OCI-LY7 (cell line): ENCODE results near the gene ELAVL3. TPM values are rescaled to one million over a fixed set of nuclear protein-coding genes. Genes with fewer than 3 reads are reported as not detected.

Experiments
- BruUV-seq: library from RNA; stranded (reverse); fragments of 400-500 nt; replicated peaks from 2 replicates; lab custom pipeline; 2021; lab: Mats Ljungman, UMichigan
- CTCF ChIA-PET: fragments of 300-600 bp; sonication (Branson Sonifier 250); formaldehyde crosslinking; loops from one replicate; lab custom pipeline; 2022; ENCODE audit warnings: antibody characterized with exemption; ENCODE audit not compliant: unreplicated experiment; lab: Charles Lee
- POLR2A ChIA-PET: fragments of 300-600 bp; sonication (Branson Sonifier 250); formaldehyde crosslinking; loops from one replicate; lab custom pipeline; 2022; ENCODE audit warnings: antibody characterized with exemption; lab: Charles Lee
- DNase-seq: peaks from one replicate; pipeline ENCODE4 v3.0.0-alpha.2; 2015; ENCODE audit warnings: low spot score
- H2AFZ ChIP-seq: fragments of 200-600 bp; sonication (generic), shearing (Covaris generic); 2 replicates; pipeline ENCODE4 v1.6.1; 2014; ENCODE audit warnings: mild to moderate bottlenecking, antibody characterized with exemption, low read length, moderate library complexity
- H3K27ac ChIP-seq: fragments of 200-600 bp; sonication (generic); 2 replicates; pipeline ENCODE4 v1.5.1; 2014; ENCODE audit warnings: mixed run types, low read depth, mild to moderate bottlenecking, moderate library complexity, low read length, inconsistent platforms; ENCODE audit not compliant: poor library complexity, severe bottlenecking
- H3K36me3 ChIP-seq: fragments of 200-600 bp; sonication (generic); 2 replicates; pipeline ENCODE4 v1.6.1; 2014; ENCODE audit warnings: mild to moderate bottlenecking, antibody characterized with exemption, low read length, moderate library complexity, mixed read lengths; ENCODE audit not compliant: insufficient read depth
- H3K4me1 ChIP-seq: fragments of 200-600 bp; sonication (generic); 2 replicates; pipeline ENCODE4 v1.5.1; 2014; ENCODE audit warnings: mild to moderate bottlenecking, low read length; ENCODE audit not compliant: insufficient read depth, poor library complexity, severe bottlenecking
- H3K4me2 ChIP-seq: fragments of 200-600 bp; sonication (generic); 2 replicates; pipeline ENCODE4 v1.6.1; 2014; ENCODE audit warnings: mild to moderate bottlenecking, low read length
- H3K4me3 ChIP-seq: fragments of 200-600 bp; sonication (generic); 2 replicates; pipeline ENCODE4 v1.5.1; 2014; ENCODE audit warnings: mild to moderate bottlenecking, low read depth, low read length; ENCODE audit not compliant: poor library complexity, severe bottlenecking
- H3K79me2 ChIP-seq: fragments of 200-600 bp; sonication (generic); 2 replicates; pipeline ENCODE4 v1.6.1; 2016; ENCODE audit warnings: low read depth, mild to moderate bottlenecking, low read length, moderate library complexity, mixed read lengths; ENCODE audit not compliant: insufficient read depth
- H3K9me2 ChIP-seq: fragments of 200-600 bp; sonication (generic); 2 replicates; pipeline ENCODE4 v1.6.1; 2016; ENCODE audit warnings: mild to moderate bottlenecking, low read length, mixed read lengths; ENCODE audit not compliant: insufficient read depth
- H3K9me3 ChIP-seq: fragments of 200-600 bp; sonication (generic); 2 replicates; pipeline ENCODE4 v1.6.1; 2014; ENCODE audit warnings: mild to moderate bottlenecking, mixed run types, low read length, mixed read lengths
- H4K20me1 ChIP-seq: fragments of 200-600 bp; sonication (generic); 2 replicates; pipeline ENCODE4 v1.6.1; 2014; ENCODE audit warnings: mild to moderate bottlenecking, antibody characterized with exemption, low read length, moderate library complexity, mixed read lengths; ENCODE audit not compliant: insufficient read depth
- CTCF ChIP-seq: fragments of 200-600 bp; sonication (generic); conservative IDR thresholded peaks from 2 replicates; pipeline ENCODE4 v1.5.1; 2014; ENCODE audit warnings: mild to moderate bottlenecking, antibody characterized with exemption, low read length, moderate library complexity, mixed read lengths
- EZH2phosphoT487 ChIP-seq: fragments of 200-600 bp; sonication (generic); IDR thresholded peaks from 2 replicates; pipeline ENCODE4 v1.6.1; 2018; ENCODE audit warnings: low read depth, borderline replicate concordance, mild to moderate bottlenecking, mixed run types, antibody characterized with exemption, low read length, moderate library complexity, mixed read lengths
- intact Hi-C: fragments of 100-400 bp; cut with micrococcal nuclease; formaldehyde crosslinking; loops from one replicate; pipeline ENCODE4 v1.10.0; 2022; ENCODE audit not compliant: unreplicated experiment
- total RNA-seq, 2 experiments: library from RNA; depleted of rRNA in 1 of 2; stranded (reverse); fragments of >200 nt in 1 of 2; shearing (Covaris generic) in 1 of 2; gene quantifications; 2 replicates each; pipeline ENCODE4 v1.2.3, GENCODE V29; 2014 to 2022

The ELAVL3 gene
- total RNA-seq, 2 experiments from 2014 or later, result 0.30 to 0.95 TPM

- Histone ChIP-seq H3K9me3 (no peaks in the 10 kb centered on the region), H3K4me2 (peak overlapping the region; percentile 74), H3K4me3 (no peak overlapping the region), H3K36me3 (0 out of 2 replicates have a peak, but pooled peaks cover 5% of the 10 kb centered on the region), H3K27ac (no peak overlapping the region), H3K79me2 (no peaks in the 10 kb centered on the region), H3K9me2 (no peaks in the 10 kb centered on the region), H3K4me1 (peaks cover 23% of the 10 kb centered on the region), H4K20me1 (no peaks in the 10 kb centered on the region), H2AFZ (no peak overlapping the region)
- intact Hi-C loops, result loop anchor here (2.0 kb wide), 2 partner anchors 31 to 191 kb away; no protein-coding TSS in a partner anchor
- TF ChIP-seq CTCF (no peak), EZH2phosphoT487 (no peak)
- no TSS peak for BruUV-seq
- POLR2A ChIA-PET, result interaction anchor here (0.8 to 1.4 kb wide), 3 partner anchors 100 to 137 kb away, joined by 4 to 7 read pairs (median 5); partner anchors contain the start of genes CCDC159 and EPOR
- CTCF ChIA-PET, result interaction anchor here (0.9 to 1.6 kb wide), 4 partner anchors 38 to 107 kb away, joined by 3 to 11 read pairs (median 8); no protein-coding TSS in a partner anchor
- DNase-seq, result no peak
Observed at GRCh38 chr19:11483366-11484111, 2.7 kb upstream of the ELAVL3 start.

GRCh38 chr19:11482384-11483050, 1.7 kb upstream of the ELAVL3 start:
- intact Hi-C loops, result loop anchor here (1.0 to 2.0 kb wide), 4 partner anchors 30 to 190 kb away; partner anchors contain the start of gene ECSIT
- ChIA-PET CTCF (interaction anchor here (0.9 to 1.6 kb wide), 5 partner anchors 30 to 106 kb away, joined by 3 to 11 read pairs (median 7); no protein-coding TSS in a partner anchor), POLR2A (interaction anchor here (0.8 to 1.4 kb wide), 4 partner anchors 99 to 136 kb away, joined by 4 to 8 read pairs (median 6); partner anchors contain the start of genes CCDC159 and EPOR)

More at GRCh38 chr19:11482384-11483050, 1.7 kb upstream of the ELAVL3 start:
- Histone ChIP-seq H3K4me1 (peaks cover 23% of the 10 kb centered on the region), H3K27ac (peak overlapping the region; percentile 65), H3K9me3 (no peaks in the 10 kb centered on the region), H3K79me2 (no peaks in the 10 kb centered on the region), H2AFZ (peak overlapping the region; percentile 73), H3K4me2 (peak overlapping the region; percentile 74), H4K20me1 (no peaks in the 10 kb centered on the region), H3K9me2 (no peaks in the 10 kb centered on the region), H3K4me3 (peak overlapping the region; percentile 65), H3K36me3 (0 out of 2 replicates have a peak, but pooled peaks cover 5% of the 10 kb centered on the region)
- no TSS peak for BruUV-seq
- TF ChIP-seq CTCF (peak; percentile 89), EZH2phosphoT487 (no peak)
- peak; percentile 95 for DNase-seq
